ENCODE data around the gene CLEC1A. TPM values are rescaled to one million over a fixed set of nuclear protein-coding genes. Genes with fewer than 3 reads are reported as not detected.
A peak's percentile ranks its signal among the peaks of the same experiment; 100 is the strongest.

CLEC1A gene
- total and polyA plus RNA-seq, 4 donors: 0.51 to 12.9 (median 7.0) TPM; not detected in 1

DNA sequence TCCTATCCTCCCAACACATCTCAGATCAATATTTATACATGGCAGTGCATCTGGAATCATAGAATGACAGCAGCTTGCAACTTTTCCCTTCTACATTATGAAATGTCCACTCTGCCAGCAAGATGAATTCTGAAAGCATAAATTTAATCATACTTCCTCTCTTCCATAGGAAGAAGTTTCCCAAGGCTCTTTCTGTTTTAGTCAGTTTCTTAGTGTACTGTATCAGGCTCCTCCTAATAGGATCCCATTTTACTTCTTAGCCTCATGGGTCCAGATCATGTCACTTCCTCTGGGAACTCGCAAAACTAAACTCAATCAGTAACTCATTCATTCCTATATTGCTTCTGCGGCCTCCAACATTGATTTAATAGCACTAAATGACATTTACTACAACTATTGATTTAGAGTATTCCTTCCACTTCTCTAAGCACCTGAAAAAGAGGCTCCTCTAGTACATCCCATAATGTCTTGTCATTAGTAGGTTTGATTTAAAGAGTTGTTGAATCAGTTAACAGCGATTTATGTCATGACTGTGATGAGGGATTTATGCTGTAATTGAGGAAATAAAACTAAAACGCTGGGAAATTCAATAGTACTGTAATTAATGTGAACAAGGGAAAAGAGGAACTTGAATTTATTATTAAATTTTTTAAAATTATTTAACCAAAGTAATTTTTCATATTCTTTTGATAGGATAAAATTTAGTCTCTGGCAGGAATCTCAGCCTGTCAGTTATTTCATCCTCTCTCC lies 4.0 kb downstream of the CLEC1A start:
- intact Hi-C loops (cut with DNase I): no loop called here
- no peaks in the 10 kb centered on the region for H3K9me3 ChIP-seq (ENCODE audit: control insufficient read depth, low read length)
- DNase-seq (no peak), ATAC-seq (ENCODE audit: low FRiP score) (no peak)
- 74 to 82% methylated on average over 4 of the region's 4 CpGs for WGBS, 2 donors
- H3K27me3 ChIP-seq (ENCODE audit: control insufficient read depth in 1 of 2, insufficient read depth in 2 of 2, low read length in 1 of 2): no peaks in the 10 kb centered on the region
- no peaks in the 10 kb centered on the region for H3K36me3 ChIP-seq (ENCODE audit: control insufficient read depth in 1 of 2, insufficient read depth in 2 of 2, low read length in 1 of 2)
- H3K27ac ChIP-seq (ENCODE audit: low read depth in 1 of 2, low read length in 2 of 2): no peak overlapping the region
- no peak overlapping the region for H3K4me3 ChIP-seq (ENCODE audit: low read length in 2 of 2)
- no peaks in the 10 kb centered on the region for H3K4me1 ChIP-seq (ENCODE audit: control insufficient read depth in 1 of 2, insufficient read depth in 2 of 2, low read length in 2 of 2)

- no peak for ATAC-seq (ENCODE audit: low FRiP score)
- intact Hi-C loops (cut with DNase I): no loop called here
- WGBS, 2 donors: 61 to 64% methylated on average over 8 of the region's 8 CpGs
- Histone ChIP-seq H3K9me3 (ENCODE audit: control insufficient read depth, low read length) (no peaks in the 10 kb centered on the region), H3K27ac (ENCODE audit: low read depth in 1 of 2, low read length in 2 of 2) (no peak overlapping the region), H3K27me3 (ENCODE audit: control insufficient read depth in 1 of 2, insufficient read depth in 2 of 2, low read length in 1 of 2) (no peaks in the 10 kb centered on the region), H3K4me1 (ENCODE audit: control insufficient read depth in 1 of 2, insufficient read depth in 2 of 2, low read length in 2 of 2) (no peaks in the 10 kb centered on the region), H3K4me3 (ENCODE audit: low read length in 2 of 2) (no peak overlapping the region), H3K36me3 (ENCODE audit: control insufficient read depth in 1 of 2, insufficient read depth in 2 of 2, low read length in 1 of 2) (no peaks in the 10 kb centered on the region)
- DNase-seq: no peak
Observed at GRCh38 chr12:10088955-10089900, 9.6 kb downstream of the CLEC1A start.

DNA sequence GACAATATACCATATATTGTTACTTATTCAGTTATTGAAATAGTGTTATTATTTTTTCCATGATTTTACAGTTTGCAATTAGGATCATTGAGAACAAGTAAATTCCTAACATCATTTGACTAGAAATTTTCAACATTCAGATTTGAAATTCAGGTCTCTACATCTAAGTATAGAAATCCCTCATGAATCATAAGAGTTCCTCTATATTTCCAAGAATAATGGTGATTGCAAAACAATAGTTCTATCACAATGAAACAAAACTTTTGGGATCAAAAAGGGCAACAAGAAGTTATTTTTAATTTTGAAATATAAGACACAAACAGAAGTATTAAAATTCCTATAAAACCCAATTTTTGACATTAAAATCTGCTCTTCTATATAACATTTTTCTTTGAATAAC lies 10.8 kb downstream of the CLEC1A start:
- intact Hi-C loops (cut with DNase I): no loop called here
- no peak for ATAC-seq (ENCODE audit: low FRiP score)

DNA sequence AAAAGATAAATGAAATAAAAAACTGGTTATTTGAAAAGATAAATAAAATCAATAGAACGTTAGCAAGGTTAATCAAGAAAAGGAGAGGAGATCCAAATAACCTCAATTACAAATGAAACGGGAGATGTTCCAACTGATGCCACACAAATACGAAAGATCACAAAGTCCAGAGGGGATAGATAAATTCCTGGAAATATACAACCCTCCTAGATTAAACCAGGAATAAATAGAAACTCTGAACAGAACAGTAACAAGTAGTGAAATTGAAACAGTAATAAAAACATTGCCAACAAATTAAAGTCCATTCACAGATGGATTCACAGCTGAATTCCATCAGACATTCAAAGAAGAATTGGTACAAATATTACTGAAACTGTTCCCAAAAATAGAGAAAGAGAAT lies 12.4 kb downstream of the CLEC1A start:
- no peaks in the 10 kb centered on the region for H3K36me3 ChIP-seq (ENCODE audit: control insufficient read depth in 1 of 2, insufficient read depth in 2 of 2, low read length in 1 of 2)
- H3K27ac ChIP-seq (ENCODE audit: low read depth in 1 of 2, low read length in 2 of 2): no peak overlapping the region
- no peak overlapping the region for H3K4me3 ChIP-seq (ENCODE audit: low read length in 2 of 2)
- H3K27me3 ChIP-seq (ENCODE audit: control insufficient read depth in 1 of 2, insufficient read depth in 2 of 2, low read length in 1 of 2): no peaks in the 10 kb centered on the region
- H3K4me1 ChIP-seq (ENCODE audit: control insufficient read depth in 1 of 2, insufficient read depth in 2 of 2, low read length in 2 of 2): no peaks in the 10 kb centered on the region
- intact Hi-C loops (cut with DNase I): no loop called here
- WGBS, 2 donors: 85 to 90% methylated on average over 3 of the region's 3 CpGs
- DNase-seq (no peak), ATAC-seq (ENCODE audit: low FRiP score) (no peak)
- peaks cover 4% of the 10 kb centered on the region for H3K9me3 ChIP-seq (ENCODE audit: control insufficient read depth, low read length)

More for the DNA sequence above, 10.8 kb downstream of the CLEC1A start:
- H3K36me3 ChIP-seq (ENCODE audit: control insufficient read depth in 1 of 2, insufficient read depth in 2 of 2, low read length in 1 of 2): no peaks in the 10 kb centered on the region
- no peak overlapping the region for H3K27ac ChIP-seq (ENCODE audit: low read depth in 1 of 2, low read length in 2 of 2)
- no peak overlapping the region for H3K4me3 ChIP-seq (ENCODE audit: low read length in 2 of 2)
- H3K27me3 ChIP-seq (ENCODE audit: control insufficient read depth in 1 of 2, insufficient read depth in 2 of 2, low read length in 1 of 2): no peaks in the 10 kb centered on the region
- peaks cover 2% of the 10 kb centered on the region for H3K9me3 ChIP-seq (ENCODE audit: control insufficient read depth, low read length)
- DNase-seq: no peak
- H3K4me1 ChIP-seq (ENCODE audit: control insufficient read depth in 1 of 2, insufficient read depth in 2 of 2, low read length in 2 of 2): no peaks in the 10 kb centered on the region

DNA sequence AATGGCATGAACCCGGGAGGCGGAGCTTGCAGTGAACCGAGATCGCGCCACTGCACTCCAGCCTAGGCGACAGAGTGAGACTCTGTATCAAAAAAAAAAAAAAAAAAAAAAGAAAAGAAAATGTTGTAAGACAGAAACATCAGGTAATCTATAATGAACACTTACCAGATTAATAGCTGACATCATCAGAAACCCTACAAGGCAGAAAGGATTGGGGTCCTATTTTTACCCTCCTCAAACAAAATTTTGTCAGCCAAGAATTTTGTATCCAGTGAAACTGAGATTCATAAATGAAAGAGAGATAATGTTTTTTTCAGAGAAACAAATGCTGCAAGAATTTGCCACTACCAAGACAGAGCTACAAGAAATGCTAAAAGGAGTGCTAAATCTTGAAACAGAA lies 14.1 kb downstream of the CLEC1A start:
- H3K4me3 ChIP-seq (ENCODE audit: low read length in 2 of 2): no peak overlapping the region
- H3K36me3 ChIP-seq (ENCODE audit: control insufficient read depth in 1 of 2, insufficient read depth in 2 of 2, low read length in 1 of 2): no peaks in the 10 kb centered on the region
- H3K27ac ChIP-seq (ENCODE audit: low read depth in 1 of 2, low read length in 2 of 2): no peak overlapping the region
- H3K27me3 ChIP-seq (ENCODE audit: control insufficient read depth in 1 of 2, insufficient read depth in 2 of 2, low read length in 1 of 2): no peaks in the 10 kb centered on the region
- WGBS, 2 donors: 84% methylated on average over 5 to 6 of the region's 6 CpGs
- ATAC-seq (ENCODE audit: low FRiP score) (no peak), DNase-seq (no peak)
- peaks cover 4% of the 10 kb centered on the region for H3K9me3 ChIP-seq (ENCODE audit: control insufficient read depth, low read length)
- no peaks in the 10 kb centered on the region for H3K4me1 ChIP-seq (ENCODE audit: control insufficient read depth in 1 of 2, insufficient read depth in 2 of 2, low read length in 2 of 2)
- intact Hi-C loops (cut with DNase I): no loop called here

- Histone ChIP-seq H3K4me3 (ENCODE audit: low read length in 2 of 2) (no peak overlapping the region), H3K27me3 (ENCODE audit: control insufficient read depth in 1 of 2, insufficient read depth in 2 of 2, low read length in 1 of 2) (no peaks in the 10 kb centered on the region), H3K27ac (ENCODE audit: low read depth in 1 of 2, low read length in 2 of 2) (no peak overlapping the region), H3K4me1 (ENCODE audit: control insufficient read depth in 1 of 2, insufficient read depth in 2 of 2, low read length in 2 of 2) (no peaks in the 10 kb centered on the region), H3K36me3 (ENCODE audit: control insufficient read depth in 1 of 2, insufficient read depth in 2 of 2, low read length in 1 of 2) (no peaks in the 10 kb centered on the region), H3K9me3 (ENCODE audit: control insufficient read depth, low read length) (peaks cover 6% of the 10 kb centered on the region)
- DNase-seq: peak in 1 of 2 donors; percentile 37
- no peak for ATAC-seq (ENCODE audit: low FRiP score)
- 74 to 79% methylated on average over 5 of the region's 5 CpGs for WGBS, 2 donors
- intact Hi-C loops (cut with DNase I): no loop called here
Observed at GRCh38 chr12:10082117-10082874, 16.5 kb downstream of the CLEC1A start.

DNA sequence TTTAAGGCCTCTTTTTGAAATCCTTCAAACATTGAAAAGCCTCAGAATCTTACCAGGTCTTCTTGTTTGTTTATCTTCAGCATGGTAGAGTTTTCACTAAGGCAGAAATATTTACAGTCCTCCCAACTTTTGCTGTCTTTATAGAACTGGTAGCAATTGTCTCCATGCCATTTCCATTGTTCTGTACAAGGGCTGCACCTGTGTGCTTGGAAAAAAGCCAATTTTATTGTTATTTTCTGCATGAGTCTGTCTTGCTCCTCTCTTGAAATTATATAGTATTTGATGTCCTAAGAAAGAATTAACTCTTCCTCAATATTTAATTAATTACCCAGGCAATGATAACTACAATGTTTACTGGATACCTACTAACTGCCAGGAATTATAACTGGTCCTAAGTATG lies 23.3 kb downstream of the CLEC1A start:
- peaks cover 1% of the 10 kb centered on the region for H3K9me3 ChIP-seq (ENCODE audit: control insufficient read depth, low read length)
- ATAC-seq (ENCODE audit: low FRiP score) (no peak), DNase-seq (no peak)
- intact Hi-C loops (cut with DNase I): no loop called here
- H3K36me3 ChIP-seq (ENCODE audit: control insufficient read depth in 1 of 2, insufficient read depth in 2 of 2, low read length in 1 of 2): no peaks in the 10 kb centered on the region
- H3K27me3 ChIP-seq (ENCODE audit: control insufficient read depth in 1 of 2, insufficient read depth in 2 of 2, low read length in 1 of 2): no peaks in the 10 kb centered on the region
- no peak overlapping the region for H3K4me3 ChIP-seq (ENCODE audit: low read length in 2 of 2)
- no peaks in the 10 kb centered on the region for H3K4me1 ChIP-seq (ENCODE audit: control insufficient read depth in 1 of 2, insufficient read depth in 2 of 2, low read length in 2 of 2)
- H3K27ac ChIP-seq (ENCODE audit: low read depth in 1 of 2, low read length in 2 of 2): no peak overlapping the region

DNA sequence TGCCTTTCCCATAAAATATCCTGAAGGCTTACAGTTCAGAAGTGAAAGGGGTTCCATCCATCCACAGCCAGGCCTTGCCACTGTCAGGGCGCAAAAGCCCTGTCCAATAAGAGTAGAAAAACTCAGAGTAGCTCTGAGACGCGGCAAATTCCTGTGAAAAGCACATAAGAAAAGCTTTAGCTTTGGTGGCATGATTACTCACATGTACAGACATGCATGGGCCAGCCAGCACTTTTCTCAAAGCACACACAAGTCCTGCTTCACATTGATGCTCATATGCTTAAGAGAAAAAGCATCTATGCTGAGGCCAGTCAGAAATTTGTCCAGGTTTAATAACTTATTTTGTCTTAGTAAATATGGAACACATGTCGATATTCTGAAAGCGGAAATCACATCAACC lies 25.5 kb downstream of the CLEC1A start:
- ATAC-seq (ENCODE audit: low FRiP score) (no peak), DNase-seq (no peak)
- Histone ChIP-seq H3K4me1 (ENCODE audit: control insufficient read depth in 1 of 2, insufficient read depth in 2 of 2, low read length in 2 of 2) (no peaks in the 10 kb centered on the region), H3K4me3 (ENCODE audit: low read length in 2 of 2) (no peak overlapping the region), H3K9me3 (ENCODE audit: control insufficient read depth, low read length) (no peaks in the 10 kb centered on the region), H3K27ac (ENCODE audit: low read depth in 1 of 2, low read length in 2 of 2) (no peak overlapping the region), H3K36me3 (ENCODE audit: control insufficient read depth in 1 of 2, insufficient read depth in 2 of 2, low read length in 1 of 2) (no peaks in the 10 kb centered on the region), H3K27me3 (ENCODE audit: control insufficient read depth in 1 of 2, insufficient read depth in 2 of 2, low read length in 1 of 2) (no peaks in the 10 kb centered on the region)
- 72 to 82% methylated on average over 5 of the region's 5 CpGs for WGBS, 2 donors
- intact Hi-C loops (cut with DNase I): no loop called here
